ENCODE measurements around the gene MYO3A. TPM values are rescaled to one million over a fixed set of nuclear protein-coding genes. Genes with fewer than 3 reads are reported as not detected.

Gene MYO3A
- total RNA-seq (2014; rRNA removed; shearing (Covaris generic)) = not detected in 2 replicates
- 0.42 TPM in 1 of 2 replicates, not detected in the other for polyA plus RNA-seq (2015; cell fraction: cytosol; rRNA removed)
- not detected in 2 replicates for polyA plus RNA-seq (2015; cell fraction: nucleus; rRNA removed)

- in situ Hi-C loops (cut with HindIII; ENCODE audit: low pct_unique_long_range_greater_than_20kb, low sequenced_read_pairs) = no loop called here
These were observed at the start of gene MYO3A for GRCh38 chr10:25933653-25934608. TSS of gene MYO3A (plus strand) at chr10:25934229. CDS start at chr10:25952111, 17,882 bp downstream.

GRCh38 chr10:25888627-25889026, 45.4 kb upstream of the MYO3A start:
- peak; percentile 8 for DNase-seq (ENCODE audit: low read depth, low spot score)
- in situ Hi-C loops (cut with HindIII; ENCODE audit: low pct_unique_long_range_greater_than_20kb, low sequenced_read_pairs) = no loop called here

More at GRCh38 chr10:25933653-25934608, at the start of gene MYO3A:
- no peak for DNase-seq (ENCODE audit: low read depth, low spot score)

DNA sequence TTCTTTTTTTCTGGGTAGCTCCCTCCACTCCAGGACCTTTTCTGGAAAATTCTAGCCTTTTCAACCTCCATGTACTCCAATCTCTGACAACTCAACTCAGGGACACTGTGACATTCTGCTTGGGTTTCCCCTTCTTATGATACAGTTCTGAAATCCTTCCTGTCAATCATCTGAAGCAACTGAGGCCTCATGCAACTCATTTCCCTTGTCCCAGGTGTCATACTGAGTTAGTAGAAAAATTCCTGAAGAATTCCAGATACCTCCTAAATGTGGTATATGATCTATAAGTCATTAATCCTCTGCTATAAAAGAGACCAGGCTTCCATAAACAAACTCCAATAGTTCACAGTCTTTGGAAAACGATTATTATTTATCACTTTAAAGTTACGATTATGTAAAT, 43.0 kb upstream of the MYO3A start:
- in situ Hi-C loops (cut with HindIII; ENCODE audit: low pct_unique_long_range_greater_than_20kb, low sequenced_read_pairs) = no loop called here
- DNase-seq (ENCODE audit: low read depth, low spot score) = no peak

GRCh38 chr10:25895856-25896255, 38.2 kb upstream of the MYO3A start:
- DNase-seq (ENCODE audit: low read depth, low spot score) = no peak
- in situ Hi-C loops (cut with HindIII; ENCODE audit: low pct_unique_long_range_greater_than_20kb, low sequenced_read_pairs) = no loop called here

- in situ Hi-C loops (cut with HindIII; ENCODE audit: low pct_unique_long_range_greater_than_20kb, low sequenced_read_pairs) = no loop called here
- no peak for DNase-seq (ENCODE audit: low read depth, low spot score)
These were observed 37.6 kb upstream of the MYO3A start for GRCh38 chr10:25896421-25896820.

DNA sequence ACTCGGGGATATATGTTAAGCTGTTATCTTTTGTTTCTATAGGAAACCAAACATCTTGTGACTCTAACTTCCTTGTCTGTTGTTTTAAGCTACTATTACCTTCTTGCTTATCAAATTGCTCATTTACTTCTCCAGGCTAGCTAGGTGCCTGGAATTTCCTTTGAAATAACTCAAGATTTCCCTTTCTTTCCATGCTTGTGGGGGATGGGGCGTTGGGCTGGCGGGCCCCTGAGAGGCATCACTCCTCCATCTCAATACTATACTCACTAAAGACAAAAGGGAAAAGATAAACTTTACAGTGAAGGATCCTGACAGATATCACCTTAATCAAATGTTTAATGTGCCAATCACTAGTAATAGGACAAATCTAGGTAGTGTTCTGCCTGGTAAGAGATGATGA, 34.7 kb upstream of the MYO3A start:
- in situ Hi-C loops (cut with HindIII; ENCODE audit: low pct_unique_long_range_greater_than_20kb, low sequenced_read_pairs) = no loop called here

GRCh38 chr10:25901199-25901598, 32.8 kb upstream of the MYO3A start:
- in situ Hi-C loops (cut with HindIII; ENCODE audit: low pct_unique_long_range_greater_than_20kb, low sequenced_read_pairs) = no loop called here

More for the DNA sequence above, 34.7 kb upstream of the MYO3A start:
- no peak for DNase-seq (ENCODE audit: low read depth, low spot score)

DNA sequence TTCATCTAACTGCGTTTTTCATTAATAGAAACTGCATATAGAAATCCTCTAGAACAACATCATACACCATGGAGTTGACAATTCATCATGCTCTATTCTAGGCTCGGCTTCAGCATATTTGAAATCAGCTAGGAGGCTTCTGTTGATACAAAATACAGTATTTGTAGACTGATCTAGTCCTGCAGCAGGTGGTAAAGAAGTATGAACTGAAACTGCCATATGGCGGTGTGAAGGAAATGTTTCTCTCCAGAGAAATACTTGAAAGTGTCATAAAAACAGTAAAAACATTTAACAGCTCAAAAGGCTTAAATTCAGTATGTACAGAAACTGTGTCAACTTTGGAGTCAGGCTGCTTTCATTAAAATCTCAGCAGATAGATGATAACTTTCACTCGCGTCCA, 32.0 kb upstream of the MYO3A start:
- in situ Hi-C loops (cut with HindIII; ENCODE audit: low pct_unique_long_range_greater_than_20kb, low sequenced_read_pairs) = no loop called here

More at GRCh38 chr10:25901199-25901598, 32.8 kb upstream of the MYO3A start:
- no peak for DNase-seq (ENCODE audit: low read depth, low spot score)

DNA sequence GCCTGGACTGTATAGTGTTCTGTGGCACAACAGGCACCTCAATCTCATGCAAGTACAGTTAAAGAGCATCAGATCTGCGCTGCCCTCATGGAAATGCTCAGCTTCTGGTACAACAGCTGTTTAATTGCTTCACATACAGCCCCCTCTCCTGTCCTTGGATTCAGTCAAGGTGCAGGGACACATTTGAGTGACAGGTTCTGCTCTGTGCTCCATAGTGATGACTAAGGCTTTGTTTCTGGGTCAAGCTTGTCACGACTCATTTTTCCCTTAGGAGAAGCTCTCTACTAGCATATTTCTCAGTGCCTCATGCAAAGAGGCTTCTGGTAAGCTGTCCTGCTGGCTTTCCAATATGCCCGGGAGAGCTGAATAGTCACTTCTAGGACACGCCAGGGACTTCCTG, 26.8 kb upstream of the MYO3A start:
- DNase-seq (ENCODE audit: low read depth, low spot score) = no peak

More for the DNA sequence above, 32.0 kb upstream of the MYO3A start:
- DNase-seq (ENCODE audit: low read depth, low spot score) = no peak

GRCh38 chr10:25912866-25913265, 21.2 kb upstream of the MYO3A start:
- in situ Hi-C loops (cut with HindIII; ENCODE audit: low pct_unique_long_range_greater_than_20kb, low sequenced_read_pairs) = no loop called here
- DNase-seq (ENCODE audit: low read depth, low spot score) = no peak

More for the DNA sequence above, 26.8 kb upstream of the MYO3A start:
- in situ Hi-C loops (cut with HindIII; ENCODE audit: low pct_unique_long_range_greater_than_20kb, low sequenced_read_pairs) = no loop called here

GRCh38 chr10:25914776-25915175, 19.3 kb upstream of the MYO3A start:
- in situ Hi-C loops (cut with HindIII; ENCODE audit: low pct_unique_long_range_greater_than_20kb, low sequenced_read_pairs) = no loop called here
- no peak for DNase-seq (ENCODE audit: low read depth, low spot score)

DNA sequence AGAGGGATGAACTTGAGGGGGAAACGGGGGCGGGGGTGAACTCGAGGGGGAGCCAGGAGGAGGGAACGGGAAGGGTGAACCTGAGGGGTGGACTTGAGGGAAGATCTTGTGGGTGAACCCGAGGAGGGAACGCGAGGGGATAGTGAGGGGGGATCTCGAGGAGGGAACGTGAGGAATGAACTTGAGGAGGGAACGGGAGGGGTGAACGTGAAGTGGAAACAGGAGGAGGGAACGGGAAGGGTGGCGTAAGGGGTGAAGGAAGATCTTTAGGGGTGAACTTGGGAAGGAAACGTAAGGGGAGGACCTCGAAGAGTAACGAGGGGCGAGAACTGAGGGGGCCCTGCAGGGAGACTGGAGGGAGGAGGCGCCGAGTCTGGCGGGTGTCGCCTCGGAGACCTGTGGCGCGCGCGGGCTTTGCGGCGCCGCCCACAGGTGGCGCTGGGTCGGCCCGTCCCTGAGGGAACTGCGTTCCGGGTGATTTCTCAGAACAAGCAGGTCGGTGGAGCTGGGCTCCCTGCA, 651 bp downstream of the MYO3A start:
- in situ Hi-C loops (cut with HindIII; ENCODE audit: low pct_unique_long_range_greater_than_20kb, low sequenced_read_pairs) = no loop called here
- DNase-seq (ENCODE audit: low read depth, low spot score) = no peak

DNA sequence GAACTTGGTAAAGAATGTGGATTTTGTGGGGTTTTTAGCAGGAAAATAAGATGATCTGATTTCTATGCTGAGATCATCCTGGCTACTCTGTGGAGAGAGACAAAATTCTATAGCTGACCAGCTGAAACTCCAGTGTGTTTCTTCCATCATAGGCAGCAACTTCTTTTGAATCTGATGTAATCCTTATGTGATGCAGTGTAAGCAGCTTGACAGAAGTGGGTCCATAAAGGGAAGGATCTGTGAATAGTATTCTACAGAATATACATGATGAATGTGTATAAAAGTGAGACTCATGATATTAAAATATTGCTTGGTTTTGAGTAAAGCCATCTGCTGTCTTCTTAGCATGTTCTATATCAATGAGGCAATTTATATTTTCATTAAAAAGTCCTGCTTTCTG, 4.4 kb downstream of the MYO3A start:
- in situ Hi-C loops (cut with HindIII; ENCODE audit: low pct_unique_long_range_greater_than_20kb, low sequenced_read_pairs) = no loop called here
- DNase-seq (ENCODE audit: low read depth, low spot score) = no peak

- no peak for DNase-seq (ENCODE audit: low read depth, low spot score)
- in situ Hi-C loops (cut with HindIII; ENCODE audit: low pct_unique_long_range_greater_than_20kb, low sequenced_read_pairs) = no loop called here
These were observed 10.7 kb downstream of the MYO3A start for GRCh38 chr10:25944771-25945170.

GRCh38 chr10:25952857-25953256, 18.8 kb downstream of the MYO3A start:
- in situ Hi-C loops (cut with HindIII; ENCODE audit: low pct_unique_long_range_greater_than_20kb, low sequenced_read_pairs) = no loop called here
- DNase-seq (ENCODE audit: low read depth, low spot score) = no peak

DNA sequence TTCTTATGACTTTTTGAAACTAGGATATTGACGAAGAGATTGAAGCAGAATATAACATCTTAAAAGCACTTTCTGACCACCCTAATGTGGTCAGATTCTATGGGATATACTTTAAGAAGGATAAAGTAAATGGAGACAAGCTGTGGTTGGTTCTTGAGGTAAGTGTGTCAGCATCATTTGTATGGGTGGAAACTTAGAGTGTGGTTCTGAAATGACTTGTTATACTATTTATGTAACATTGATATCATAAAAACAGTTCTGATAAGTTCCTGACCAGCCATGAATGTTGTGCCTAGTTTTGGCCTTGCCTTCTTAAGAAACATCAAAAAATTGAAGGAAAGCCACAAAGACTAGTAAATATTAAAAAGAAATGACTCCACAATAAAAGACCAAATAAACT, 20.8 kb downstream of the MYO3A start:
- DNase-seq (ENCODE audit: low read depth, low spot score) = no peak
- in situ Hi-C loops (cut with HindIII; ENCODE audit: low pct_unique_long_range_greater_than_20kb, low sequenced_read_pairs) = no loop called here

GRCh38 chr10:25959540-25960232, 25.7 kb downstream of the MYO3A start:
- in situ Hi-C loops (cut with HindIII; ENCODE audit: low pct_unique_long_range_greater_than_20kb, low sequenced_read_pairs) = no loop called here
- DNase-seq (ENCODE audit: low read depth, low spot score) = no peak

GRCh38 chr10:25965584-25965983, 31.6 kb downstream of the MYO3A start:
- in situ Hi-C loops (cut with HindIII; ENCODE audit: low pct_unique_long_range_greater_than_20kb, low sequenced_read_pairs) = no loop called here
- no peak for DNase-seq (ENCODE audit: low read depth, low spot score)
